Epidermal melanocyte (primary cell): ENCODE measurements around the gene BMP10.

Experiments used
- DNase-seq: peaks from one replicate; pipeline ENCODE4 v3.0.0; 2011; ENCODE audit warnings: low spot score; ENCODE audit not compliant: insufficient read length

The BMP10 gene, protein sequence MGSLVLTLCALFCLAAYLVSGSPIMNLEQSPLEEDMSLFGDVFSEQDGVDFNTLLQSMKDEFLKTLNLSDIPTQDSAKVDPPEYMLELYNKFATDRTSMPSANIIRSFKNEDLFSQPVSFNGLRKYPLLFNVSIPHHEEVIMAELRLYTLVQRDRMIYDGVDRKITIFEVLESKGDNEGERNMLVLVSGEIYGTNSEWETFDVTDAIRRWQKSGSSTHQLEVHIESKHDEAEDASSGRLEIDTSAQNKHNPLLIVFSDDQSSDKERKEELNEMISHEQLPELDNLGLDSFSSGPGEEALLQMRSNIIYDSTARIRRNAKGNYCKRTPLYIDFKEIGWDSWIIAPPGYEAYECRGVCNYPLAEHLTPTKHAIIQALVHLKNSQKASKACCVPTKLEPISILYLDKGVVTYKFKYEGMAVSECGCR

GRCh38 chr2:68871159-68871764, at the start of gene BMP10:
TSS of gene BMP10 (minus strand) at chr2:68871397. CDS start at chr2:68871358, 39 bp downstream.
- no peak for DNase-seq

DNA sequence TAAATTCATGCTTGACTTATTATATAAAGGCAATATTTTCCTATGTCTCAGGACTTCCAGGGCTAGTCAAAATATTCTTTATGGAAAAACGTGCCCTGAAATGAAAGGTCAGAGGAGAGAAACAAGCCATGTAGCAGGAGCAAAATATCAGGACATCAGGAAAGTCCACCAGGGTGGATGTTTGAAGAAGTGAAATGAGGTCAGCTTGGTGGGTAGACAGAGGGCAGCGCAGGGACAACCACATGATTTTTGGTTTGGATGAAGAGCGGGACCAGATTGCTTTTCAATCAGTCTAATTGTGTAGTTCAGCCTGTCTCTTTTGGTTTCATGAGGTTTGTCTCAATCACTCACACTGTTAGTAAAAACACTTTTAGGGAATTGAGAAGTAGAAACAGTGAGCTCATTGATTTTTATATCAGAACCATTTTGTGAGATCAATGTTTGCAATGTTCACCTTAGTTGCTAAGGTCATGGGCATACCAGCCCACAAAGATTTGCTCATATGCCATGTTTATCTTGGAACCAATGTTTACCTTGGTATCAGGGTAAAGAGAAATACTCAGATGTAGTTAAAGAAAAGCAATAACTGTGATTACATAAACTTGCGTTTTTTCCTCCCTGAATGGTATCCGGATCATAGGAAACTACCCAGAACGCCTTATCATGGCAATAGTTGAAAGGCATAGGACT, 49.4 kb upstream of the BMP10 start:
- DNase-seq: no peak

DNA sequence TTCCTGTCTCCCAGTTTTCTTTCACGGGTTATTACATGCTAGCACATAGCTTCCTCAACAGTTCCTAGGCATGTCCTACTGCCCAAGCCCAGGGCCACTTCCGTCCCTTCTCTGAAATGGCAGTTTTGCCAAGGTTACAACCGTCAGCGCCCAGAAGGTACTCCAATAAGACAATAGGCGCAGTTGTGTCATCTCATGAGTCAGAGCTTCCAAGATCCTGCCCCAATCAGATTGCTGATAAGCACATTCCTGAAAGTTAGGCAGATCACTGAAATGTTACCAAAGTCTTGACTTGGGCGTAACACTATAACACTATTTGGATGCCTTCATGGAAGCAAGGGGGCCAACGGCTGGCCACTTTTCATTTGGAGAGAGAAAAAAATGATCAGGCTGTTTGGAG, 47.3 kb upstream of the BMP10 start:
- no peak for DNase-seq

DNA sequence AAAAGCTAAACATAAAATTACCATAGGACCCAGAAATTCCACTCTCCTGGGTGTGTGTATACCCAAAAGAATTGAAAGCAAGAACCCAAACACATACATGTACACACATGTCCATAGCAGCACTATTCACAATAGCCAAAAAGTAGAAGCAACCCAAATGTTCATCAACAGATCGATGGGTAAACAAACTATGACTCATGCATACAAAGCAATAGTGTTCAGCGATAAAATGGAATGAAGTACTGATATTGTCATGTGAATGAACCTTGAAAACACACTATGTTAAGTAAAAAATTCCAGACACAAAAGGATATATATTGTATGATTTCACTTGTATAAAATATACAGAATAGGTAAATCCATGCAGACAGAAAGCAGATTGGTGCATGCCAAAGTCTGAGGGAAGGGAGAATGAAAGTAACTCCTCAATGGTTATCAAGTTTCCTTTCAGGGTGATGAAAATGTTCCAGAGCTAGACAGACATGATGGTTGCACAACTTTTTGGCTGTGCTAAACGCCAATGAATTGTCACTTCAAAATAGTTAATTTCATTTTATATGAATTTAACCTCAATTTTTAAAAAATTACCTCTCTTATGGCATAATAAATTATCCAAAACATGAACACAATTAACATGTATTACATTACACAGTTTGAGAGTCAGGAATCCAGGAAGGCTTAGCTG, 46.0 kb upstream of the BMP10 start:
- no peak for DNase-seq

DNA sequence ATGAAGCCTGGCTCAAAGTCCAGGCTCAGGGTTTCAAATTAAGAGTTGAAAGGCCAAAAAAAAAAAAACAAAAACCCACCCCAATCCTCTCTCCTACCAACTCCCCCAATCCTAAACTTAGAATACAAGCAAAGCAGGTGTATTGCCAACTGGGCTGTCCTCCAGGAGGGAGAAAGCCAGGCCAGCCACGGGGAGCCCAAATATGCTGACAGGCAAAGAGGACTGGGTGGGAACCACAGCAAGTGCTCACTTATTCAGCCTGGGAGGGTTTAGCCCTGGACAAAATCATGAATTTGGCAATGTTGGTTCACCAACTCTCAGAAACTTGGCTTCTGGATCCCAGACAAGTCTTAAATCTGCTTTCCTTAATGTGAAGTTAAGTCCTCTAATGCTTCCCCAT, 45.0 kb upstream of the BMP10 start:
- DNase-seq: no peak

DNA sequence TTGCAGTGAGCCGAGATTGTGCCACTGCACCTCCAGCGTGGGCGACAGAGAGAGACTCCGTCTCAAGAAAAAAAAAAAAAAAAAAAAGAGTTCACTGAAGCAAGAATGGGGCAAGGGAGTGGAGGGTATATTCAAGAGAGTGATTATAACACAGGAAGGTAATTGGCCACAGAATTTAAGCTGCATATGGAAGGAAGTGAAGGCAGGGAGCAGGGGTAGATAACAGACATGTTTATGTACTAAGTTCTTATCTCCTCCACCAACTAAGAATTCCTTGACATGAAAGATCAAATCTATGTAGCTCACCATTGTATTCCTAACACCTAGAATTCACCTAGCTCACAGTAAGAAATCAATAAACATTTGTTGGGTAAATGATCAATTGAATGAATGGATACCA, 44.2 kb upstream of the BMP10 start:
- DNase-seq: no peak

- no peak for DNase-seq
These were observed 42.2 kb upstream of the BMP10 start for GRCh38 chr2:68913359-68913758.

DNA sequence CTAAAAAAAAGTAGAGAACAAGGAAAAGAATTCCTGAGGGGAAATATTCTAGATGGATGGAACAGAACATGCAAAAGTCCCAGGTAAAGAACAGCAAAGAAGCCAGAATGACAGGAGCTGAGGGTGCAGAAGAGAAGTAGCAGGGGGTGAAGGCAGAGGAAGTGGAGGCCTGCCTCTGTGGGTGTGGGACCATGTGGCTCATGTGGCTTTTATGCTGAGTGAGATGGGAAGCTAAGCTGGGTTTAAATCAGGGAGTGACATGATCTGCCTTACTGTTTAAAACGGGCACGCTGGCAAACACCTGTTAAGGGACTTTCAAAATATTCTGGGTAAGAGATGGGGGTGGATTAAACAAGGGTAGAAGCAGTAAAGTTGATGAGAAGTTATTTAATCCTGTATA, 41.5 kb upstream of the BMP10 start:
- DNase-seq: no peak

DNA sequence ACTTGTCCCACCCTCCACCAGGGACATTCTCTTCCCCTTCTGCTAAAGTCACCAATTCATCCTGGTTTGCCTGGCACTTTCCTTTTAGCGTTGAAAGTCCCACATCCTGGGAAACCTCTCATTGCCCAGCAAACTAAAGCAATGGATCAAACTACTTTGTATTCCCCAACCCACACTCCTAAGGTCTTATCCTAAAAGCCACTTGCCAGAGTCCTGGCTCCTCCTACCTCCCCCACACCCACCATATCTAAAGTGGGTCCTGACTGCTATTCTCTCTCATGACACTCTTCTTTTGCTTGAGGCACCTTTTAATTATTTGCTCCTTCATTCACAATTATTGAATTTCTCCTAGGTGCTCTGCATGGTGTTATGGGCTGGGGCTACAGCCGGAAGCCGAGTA, 40.9 kb upstream of the BMP10 start:
- DNase-seq: no peak

DNA sequence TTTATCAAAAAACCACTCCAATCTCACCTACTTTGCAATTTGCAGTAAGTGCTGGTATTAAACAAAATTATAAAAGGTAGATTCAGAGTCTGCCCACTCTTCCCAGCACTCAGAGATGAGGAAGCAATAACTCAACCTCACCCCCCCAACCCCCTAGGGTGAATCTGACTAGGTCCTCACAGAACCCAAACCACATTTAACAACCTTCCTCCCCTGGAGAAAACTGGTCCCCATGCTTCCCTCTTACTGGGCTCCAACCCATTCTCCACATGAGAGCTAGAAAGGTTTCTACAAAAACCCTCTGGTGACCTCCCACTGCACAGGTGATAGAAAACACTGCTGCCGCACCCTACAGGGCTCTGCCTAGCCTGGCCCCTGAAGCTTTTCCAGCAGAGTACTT, 40.5 kb upstream of the BMP10 start:
- no peak for DNase-seq

GRCh38 chr2:68911246-68911645, 40.0 kb upstream of the BMP10 start:
- no peak for DNase-seq

- DNase-seq: peak; percentile 37
These were observed 38.8 kb upstream of the BMP10 start for GRCh38 chr2:68909793-68910674.

GRCh38 chr2:68908392-68908970, 37.3 kb upstream of the BMP10 start:
- DNase-seq: no peak

- DNase-seq: no peak
These were observed 36.7 kb upstream of the BMP10 start for GRCh38 chr2:68907920-68908253.

DNA sequence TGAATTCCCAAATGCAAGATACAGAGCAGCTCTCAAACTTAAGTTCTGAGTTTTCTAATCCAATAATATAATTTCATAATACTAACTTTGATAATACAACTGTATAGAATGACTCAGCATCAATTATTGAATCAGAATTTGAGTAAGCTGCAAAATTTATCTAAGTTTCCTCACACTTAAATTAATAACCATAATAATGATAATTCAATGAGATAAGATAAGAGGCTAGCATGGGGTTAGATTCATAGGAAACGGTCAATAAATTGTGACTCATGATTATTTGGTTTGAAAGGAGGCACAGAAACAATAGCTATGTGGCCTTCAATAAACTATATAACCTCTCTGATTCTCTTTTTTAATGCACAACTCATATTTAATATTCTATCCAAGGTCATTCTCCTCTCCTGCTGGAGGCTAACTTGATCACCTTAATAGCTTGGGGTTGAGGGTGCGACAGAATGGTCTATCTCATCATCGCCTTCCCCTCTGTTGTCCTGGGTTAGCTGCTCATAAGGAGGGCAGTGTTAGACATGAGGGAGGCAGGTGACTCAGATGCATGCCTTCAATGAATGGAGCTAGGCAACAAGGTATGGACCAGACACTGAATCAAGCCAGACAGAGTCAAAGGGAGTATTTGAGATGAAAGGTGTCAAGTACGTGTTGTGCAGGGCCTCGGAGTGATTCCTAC, 36.2 kb upstream of the BMP10 start:
- no peak for DNase-seq

GRCh38 chr2:68906716-68907115, 35.5 kb upstream of the BMP10 start:
- DNase-seq: no peak

GRCh38 chr2:68905116-68905515, 33.9 kb upstream of the BMP10 start:
- no peak for DNase-seq

GRCh38 chr2:68901561-68901960, 30.4 kb upstream of the BMP10 start:
- no peak for DNase-seq

GRCh38 chr2:68901199-68901514, 30.0 kb upstream of the BMP10 start:
- DNase-seq: no peak

- no peak for DNase-seq
These were observed 29.4 kb upstream of the BMP10 start for GRCh38 chr2:68900496-68901198.
